Measurements from ENCODE around the gene OR4C46.
"Not testable (repeated sequence)": the region's sequence is repeated elsewhere in the genome, so short reads cannot be mapped to it uniquely, and the experiment has no call there.

The OR4C46 gene

GRCh38 chr11:54603898-54604297 is at the start of gene OR4C46:
OR4C46 (minus strand) TSS chr11:54603998; CDS start chr11:54603998, 0 bp downstream.
- DNase-seq (ENCODE audit: low spot score) = no peak

- not testable (repeated sequence) for DNase-seq (ENCODE audit: low spot score)
Observed at GRCh38 chr11:54645606-54646005, 41.8 kb upstream of the OR4C46 start.

GRCh38 chr11:54561439-54561838 is 42.4 kb downstream of the OR4C46 start:
- DNase-seq (ENCODE audit: low spot score) = not testable (repeated sequence)

- DNase-seq (ENCODE audit: low spot score) = no peak
Observed at GRCh38 chr11:54558919-54559318, 44.9 kb downstream of the OR4C46 start.

GRCh38 chr11:54558407-54558806 is 45.4 kb downstream of the OR4C46 start:
- no peak for DNase-seq (ENCODE audit: low spot score)

Data from CD4-positive, alpha-beta T cell treated with Interleukin-6 at 100 ng/mL for 8 hours (primary cell).